OCI-LY1 (cell line): ENCODE measurements around the gene SVBP.

Experiments
- H2AFZ ChIP-seq: fragments of 200-600 bp; sonication (generic), shearing (Covaris generic); 2 replicates; pipeline ENCODE4 v1.6.0; 2014; ENCODE audit warnings: antibody characterized with exemption, mild to moderate bottlenecking, low read length
- H3F3A ChIP-seq: fragments of 200-600 bp; sonication (generic), shearing (Covaris generic); 2 replicates; pipeline ENCODE4 v1.6.0; 2014; ENCODE audit warnings: mild to moderate bottlenecking, antibody characterized with exemption, low read length, moderate library complexity; ENCODE audit not compliant: insufficient read depth
- H3K27ac ChIP-seq: fragments of 200-600 bp; sonication (generic); 2 replicates; pipeline ENCODE4 v1.5.1; 2014; ENCODE audit warnings: low read length, mixed run types, mild to moderate bottlenecking, low read depth; ENCODE audit not compliant: poor library complexity, severe bottlenecking
- H3K27me3 ChIP-seq: fragments of 200-600 bp; sonication (generic); 2 replicates; pipeline ENCODE4 v1.6.0; 2014; ENCODE audit warnings: antibody characterized with exemption, mild to moderate bottlenecking, low read length, moderate library complexity; ENCODE audit not compliant: insufficient read depth
- H3K36me3 ChIP-seq: fragments of 200-600 bp; sonication (generic); 2 replicates; pipeline ENCODE4 v1.6.1; 2014; ENCODE audit warnings: mild to moderate bottlenecking, antibody characterized with exemption, low read length, moderate library complexity, mixed read lengths; ENCODE audit not compliant: insufficient read depth
- H3K4me1 ChIP-seq: fragments of 200-600 bp; sonication (generic); 2 replicates; pipeline ENCODE4 v1.5.1; 2014; ENCODE audit warnings: mild to moderate bottlenecking, low read length, moderate library complexity; ENCODE audit not compliant: insufficient read depth, severe bottlenecking
- H3K4me2 ChIP-seq: fragments of 200-600 bp; sonication (generic), shearing (Covaris generic); 2 replicates; pipeline ENCODE4 v1.6.1; 2014; ENCODE audit warnings: low read length
- H3K4me3 ChIP-seq: fragments of 200-600 bp; sonication (generic); 2 replicates; pipeline ENCODE4 v1.5.1; 2014; ENCODE audit warnings: low read length, low read depth, mild to moderate bottlenecking, mixed read lengths; ENCODE audit not compliant: poor library complexity, severe bottlenecking
- H3K79me2 ChIP-seq: fragments of 200-600 bp; shearing (Covaris generic); 2 replicates; pipeline ENCODE4 v1.6.1; 2016; ENCODE audit warnings: mixed run types, low read length, mixed read lengths; ENCODE audit not compliant: insufficient read depth
- H3K9ac ChIP-seq: fragments of 200-600 bp; sonication (generic), shearing (Covaris generic); 2 replicates; pipeline ENCODE4 v1.6.1; 2014; ENCODE audit warnings: mild to moderate bottlenecking, low read length, mixed read lengths
- H3K9me2 ChIP-seq: fragments of 200-600 bp; sonication (generic), shearing (Covaris generic); 2 replicates; pipeline ENCODE4 v1.6.1; 2014; ENCODE audit warnings: low read depth, mild to moderate bottlenecking, low read length, mixed read lengths
- H3K9me3 ChIP-seq: fragments of 200-600 bp; shearing (Covaris generic); 2 replicates; pipeline ENCODE4 v1.6.1; 2014; ENCODE audit warnings: low read length, mixed read lengths
- H4K20me1 ChIP-seq: fragments of 200-600 bp; sonication (generic), shearing (Covaris generic); 2 replicates; pipeline ENCODE4 v1.6.0; 2016; ENCODE audit warnings: mild to moderate bottlenecking, low read length; ENCODE audit not compliant: insufficient read depth
- CTCF ChIP-seq: fragments of 200-600 bp; sonication (generic), shearing (Covaris generic); IDR thresholded peaks from 2 replicates; pipeline ENCODE4 v1.5.1; 2017; ENCODE audit warnings: mild to moderate bottlenecking, antibody characterized with exemption, low read length, moderate library complexity, mixed read lengths
- EZH2 ChIP-seq: fragments of 200-600 bp; sonication (generic), shearing (Covaris generic); IDR thresholded peaks from 2 replicates; pipeline ENCODE4 v1.8.0; 2017; ENCODE audit warnings: borderline replicate concordance, mixed run types, mild to moderate bottlenecking, antibody characterized with exemption, low read length, moderate library complexity, mixed read lengths

SVBP gene

GRCh38 chr1:42779725-42780124 is 37.5 kb downstream of the SVBP start:
- no peaks in the 10 kb centered on the region for H3K9me3 ChIP-seq
- H3K4me3 ChIP-seq, result no peak overlapping the region
- H2AFZ ChIP-seq, result no peak overlapping the region
- no peak overlapping the region for H3K27ac ChIP-seq
- H3K4me1 ChIP-seq, result no peaks in the 10 kb centered on the region
- H3K9me2 ChIP-seq, result no peaks in the 10 kb centered on the region
- no peaks in the 10 kb centered on the region for H3F3A ChIP-seq
- no peaks in the 10 kb centered on the region for H3K27me3 ChIP-seq
- no peak for TF ChIP-seq CTCF
- TF ChIP-seq EZH2, result no peak
- no peak overlapping the region for H3K4me2 ChIP-seq
- no peaks in the 10 kb centered on the region for H4K20me1 ChIP-seq
- no peaks in the 10 kb centered on the region for H3K79me2 ChIP-seq
- H3K36me3 ChIP-seq, result peaks cover 70% of the 10 kb centered on the region
- no peak overlapping the region for H3K9ac ChIP-seq

GRCh38 chr1:42777852-42778251 is 39.3 kb downstream of the SVBP start:
- Histone ChIP-seq H3K9me2 (no peaks in the 10 kb centered on the region), H3K4me2 (no peak overlapping the region), H3K9me3 (no peaks in the 10 kb centered on the region), H3K79me2 (no peaks in the 10 kb centered on the region), H4K20me1 (no peaks in the 10 kb centered on the region), H3K4me3 (no peak overlapping the region), H3K4me1 (no peaks in the 10 kb centered on the region), H3K36me3 (peaks cover 82% of the 10 kb centered on the region), H3K9ac (no peak overlapping the region), H2AFZ (no peak overlapping the region), H3K27ac (no peak overlapping the region), H3K27me3 (no peaks in the 10 kb centered on the region), H3F3A (no peaks in the 10 kb centered on the region)
- TF ChIP-seq CTCF (peak; percentile 74), EZH2 (no peak)

GRCh38 chr1:42776502-42776901 is 40.7 kb downstream of the SVBP start:
- TF ChIP-seq EZH2 (no peak), CTCF (no peak)
- H3K4me1 ChIP-seq, result no peaks in the 10 kb centered on the region
- H3K36me3 ChIP-seq, result peaks cover 71% of the 10 kb centered on the region
- no peak overlapping the region for H2AFZ ChIP-seq
- H3K4me2 ChIP-seq, result no peak overlapping the region
- no peak overlapping the region for H3K27ac ChIP-seq
- H3K4me3 ChIP-seq, result no peak overlapping the region
- no peaks in the 10 kb centered on the region for H3K9me3 ChIP-seq
- no peaks in the 10 kb centered on the region for H4K20me1 ChIP-seq
- H3K27me3 ChIP-seq, result no peaks in the 10 kb centered on the region
- peaks cover 1% of the 10 kb centered on the region; the same call in 1 of the 2 replicates for H3K79me2 ChIP-seq
- no peak overlapping the region for H3K9ac ChIP-seq
- H3K9me2 ChIP-seq, result no peaks in the 10 kb centered on the region
- H3F3A ChIP-seq, result no peaks in the 10 kb centered on the region
